ENCODE measurements around the gene NOL4L.
A peak's percentile ranks its signal among the peaks of the same experiment; 100 is the strongest.

NOL4L gene

GRCh38 chr20:32574296-32575226 is 10.6 kb downstream of the NOL4L start:
- DNase-seq: peak; percentile 95

- no peak for DNase-seq
These were observed 11.8 kb downstream of the NOL4L start for GRCh38 chr20:32573167-32573851.

- DNase-seq: no peak
These were observed 12.7 kb downstream of the NOL4L start for GRCh38 chr20:32572271-32572968.

GRCh38 chr20:32571566-32571965 is 13.6 kb downstream of the NOL4L start:
- no peak for DNase-seq

- no peak for DNase-seq
These were observed 14.5 kb downstream of the NOL4L start for GRCh38 chr20:32570401-32571190.

- no peak for DNase-seq
These were observed 15.5 kb downstream of the NOL4L start for GRCh38 chr20:32569380-32570305.

GRCh38 chr20:32569018-32569379 is 16.1 kb downstream of the NOL4L start:
- no peak for DNase-seq

- DNase-seq: no peak
These were observed 17.6 kb downstream of the NOL4L start for GRCh38 chr20:32567384-32568178.

- DNase-seq: no peak
These were observed 18.5 kb downstream of the NOL4L start for GRCh38 chr20:32566379-32567374.

GRCh38 chr20:32565735-32566032 is 19.4 kb downstream of the NOL4L start:
- no peak for DNase-seq

GRCh38 chr20:32564921-32565734 is 20.0 kb downstream of the NOL4L start:
- no peak for DNase-seq

- DNase-seq: no peak
These were observed 20.7 kb downstream of the NOL4L start for GRCh38 chr20:32564440-32564839.

- DNase-seq: no peak
These were observed 21.5 kb downstream of the NOL4L start for GRCh38 chr20:32563311-32564272.

GRCh38 chr20:32562495-32562911 is 22.6 kb downstream of the NOL4L start:
- no peak for DNase-seq

GRCh38 chr20:32560989-32561830 is 23.9 kb downstream of the NOL4L start:
- DNase-seq: no peak

- DNase-seq: no peak
These were observed 24.6 kb downstream of the NOL4L start for GRCh38 chr20:32560482-32560988.

Data from islet precursor cell (in vitro differentiated cells).